HCT116 (cell line): ENCODE results near the gene FBN1. TPM values are rescaled to one million over a fixed set of nuclear protein-coding genes. Genes with fewer than 3 reads are reported as not detected.

Experiments
- ATAC-seq: fragments of 200-7000 bp; cut with Tn5 transposase; 2 replicates; pipeline ENCODE4 v1.9.1; 2020; ENCODE audit warnings: mild to moderate bottlenecking, moderate library complexity
- BruUV-seq: library from RNA; stranded (reverse); fragments of 400-500 nt; replicated peaks from 2 replicates; lab custom pipeline; 2021; lab: Mats Ljungman, UMichigan
- CTCF ChIA-PET: fragments of 300-600 bp; sonication (Branson Sonifier 250); formaldehyde crosslinking; loops from one replicate; lab custom pipeline; 2021; ENCODE audit warnings: antibody characterized with exemption; lab: Charles Lee
- POLR2A ChIA-PET: fragments of 300-600, 350-600 bp; sonication (Branson Sonifier 250); formaldehyde crosslinking; loops from one replicate; lab custom pipeline; 2021; ENCODE audit warnings: antibody characterized with exemption; lab: Charles Lee
- RAD21 ChIA-PET, 2 experiments: fragments of 300-600 bp; sonication (Branson Sonifier 250); formaldehyde crosslinking; loops; one replicate each; lab custom pipeline; 2023; ENCODE audit warnings: low total read pairs in 2 of 2; ENCODE audit not compliant: uncharacterized antibody in 2 of 2, unreplicated experiment in 2 of 2, low non-redundant PET in 1 of 2; lab: Charles Lee
- DNase-seq: peaks from one replicate; pipeline ENCODE4 v3.0.0-alpha.2; 2010; ENCODE audit warnings: low read depth, low spot score
- H2AFZ ChIP-seq: fragments of 200-600 bp; shearing (Covaris generic), sonication (generic); 2 replicates; pipeline ENCODE4 v1.6.1; 2017; ENCODE audit warnings: low read depth, mixed run types, mixed read lengths, antibody characterized with exemption, low read length; ENCODE audit not compliant: poor library complexity, severe bottlenecking
- H3K27ac ChIP-seq: 2 replicates; pipeline ENCODE4 v1.5.1; 2012; ENCODE audit warnings: low read depth, low read length
- H3K27me3 ChIP-seq: fragments of 200-600 bp; sonication (generic); 2 replicates; pipeline ENCODE4 v1.6.1; 2016; ENCODE audit warnings: mixed run types, low read length, mixed read lengths; ENCODE audit not compliant: insufficient read depth
- H3K36me3 ChIP-seq, 2 experiments: fragments of 200-500 bp in 1 of 2; fragments of 200-600 bp in 1 of 2; sonication (Bioruptor generic) in 1 of 2; sonication (generic) in 1 of 2; 2 replicates each; pipeline versions ENCODE4 v1.5.1 to v1.6.1; 2014 to 2016; ENCODE audit warnings: low read length in 2 of 2, inconsistent platforms in 1 of 2, mixed read lengths in 1 of 2, mixed run types in 1 of 2; ENCODE audit not compliant: insufficient read depth in 2 of 2, control insufficient read depth in 1 of 2
- H3K4me1 ChIP-seq, 2 experiments: fragments of 200-600 bp in 1 of 2; sonication (generic) in 1 of 2; 2 replicates each; pipeline versions ENCODE4 v1.5.1 to v1.6.1; 2012 to 2017; ENCODE audit warnings: low read length in 2 of 2, inconsistent platforms in 1 of 2, mild to moderate bottlenecking in 1 of 2, mixed read lengths in 1 of 2, mixed run types in 1 of 2, moderate library complexity in 1 of 2; ENCODE audit not compliant: insufficient read depth in 2 of 2, control insufficient read depth in 1 of 2
- H3K4me2 ChIP-seq: fragments of 200-600 bp; sonication (generic); 2 replicates; pipeline ENCODE4 v1.6.1; 2017; ENCODE audit warnings: mixed run types, low read length, mixed read lengths
- H3K4me3 ChIP-seq, 2 experiments: fragments of 200-600 bp in 1 of 2; sonication (generic) in 1 of 2; replicated peaks in 1 of 2; 2 replicates each; pipeline ENCODE4 v1.5.1; 2011 to 2016; ENCODE audit warnings: low read length in 2 of 2, control low read depth in 1 of 2, low read depth in 1 of 2, mild to moderate bottlenecking in 1 of 2, mixed read lengths in 1 of 2, mixed run types in 1 of 2
- H3K79me2 ChIP-seq: fragments of 200-600 bp; sonication (generic); 2 replicates; pipeline ENCODE4 v1.6.1; 2017; ENCODE audit warnings: mild to moderate bottlenecking, mixed run types, low read length, moderate library complexity, mixed read lengths; ENCODE audit not compliant: insufficient read depth
- H3K9ac ChIP-seq: fragments of 200-600 bp; sonication (generic); 2 replicates; pipeline ENCODE4 v1.6.1; 2016; ENCODE audit warnings: low read length, mixed read lengths
- H3K9me2 ChIP-seq: fragments of 200-600 bp; sonication (generic), shearing (Covaris generic); 2 replicates; pipeline ENCODE4 v1.6.1; 2017; ENCODE audit warnings: mixed run types, mild to moderate bottlenecking, moderate library complexity; ENCODE audit not compliant: insufficient read depth
- H3K9me3 ChIP-seq, 2 experiments: fragments of 200-500 bp in 1 of 2; fragments of 200-600 bp in 1 of 2; sonication (Bioruptor generic) in 1 of 2; sonication (generic) in 1 of 2; 2 replicates each; pipeline ENCODE4 v1.6.1; 2014 to 2017; ENCODE audit warnings: low read length in 2 of 2, mixed read lengths in 2 of 2, inconsistent platforms in 1 of 2, low read depth in 1 of 2, mild to moderate bottlenecking in 1 of 2, mixed run types in 1 of 2, moderate library complexity in 1 of 2; ENCODE audit not compliant: control insufficient read depth in 1 of 2, insufficient read depth in 1 of 2
- H4K20me1 ChIP-seq: fragments of 200-600 bp; sonication (generic), shearing (Covaris generic); 2 replicates; pipeline ENCODE4 v1.6.1; 2017; ENCODE audit warnings: mixed run types, mild to moderate bottlenecking, moderate library complexity; ENCODE audit not compliant: insufficient read depth
- EGR1 ChIP-seq: IDR thresholded peaks from 2 replicates; pipeline ENCODE4 v1.6.1; 2012; ENCODE audit warnings: low read depth
- POLR2A ChIP-seq: IDR thresholded peaks from 2 replicates; pipeline ENCODE4 v1.7.0; 2011; ENCODE audit warnings: borderline replicate concordance; ENCODE audit not compliant: insufficient read depth, insufficient read length; ENCODE audit errors: extremely low read depth
- POLR2AphosphoS5 ChIP-seq: IDR thresholded peaks from 2 replicates; pipeline ENCODE4 v1.6.1; 2011; ENCODE audit warnings: mild to moderate bottlenecking, low read depth, low read length, moderate library complexity
- RAD21 ChIP-seq: IDR thresholded peaks from 2 replicates; pipeline ENCODE4 v1.6.1; 2012; ENCODE audit warnings: low read depth, mild to moderate bottlenecking
- SRF ChIP-seq: IDR thresholded peaks from 2 replicates; pipeline ENCODE4 v1.6.1; 2012; ENCODE audit warnings: low read depth
- TCF7L2 ChIP-seq: IDR thresholded peaks from 2 replicates; pipeline ENCODE4 v1.7.0; 2011; ENCODE audit warnings: borderline replicate concordance, inconsistent platforms; ENCODE audit not compliant: insufficient read depth, insufficient read length; ENCODE audit errors: extremely low read depth
- YY1 ChIP-seq: IDR thresholded peaks from 2 replicates; pipeline ENCODE4 v1.6.1; 2011; ENCODE audit warnings: low read length, low read depth, moderate library complexity, mild to moderate bottlenecking; ENCODE audit not compliant: insufficient replicate concordance; ENCODE audit errors: extremely low read depth
- ZFX ChIP-seq: fragments of 450-650 bp; IDR thresholded peaks from 2 replicates; pipeline ENCODE4 v1.6.1; 2017
- ZNF274 ChIP-seq: fragments of 200-500 bp; sonication (Bioruptor generic); IDR thresholded peaks from 2 replicates; pipeline ENCODE4 v1.6.1; 2014; ENCODE audit warnings: mild to moderate bottlenecking, low read depth, low read length, inconsistent platforms
- intact Hi-C: fragments of 100-400 bp; cut with micrococcal nuclease; formaldehyde crosslinking; loops from 2 replicates; pipeline ENCODE4 v1.10.0; 2022
- total RNA-seq: library from RNA; stranded (reverse); gene quantifications from one replicate; pipeline ENCODE4 v1.2.1, GENCODE V29; 2021; ENCODE audit not compliant: unreplicated experiment
- TF ChIP-seq, protein P1 (sequence below), 3 experiments: fragments of 200-600 bp in 1 of 3; sonication (generic) in 1 of 3; IDR thresholded peaks in 2 of 3; conservative IDR thresholded peaks in 1 of 3; 2 replicates each; pipeline ENCODE4 v1.5.1; 2012 to 2017; ENCODE audit warnings: low read depth in 2 of 3, low read length in 2 of 3, antibody characterized with exemption in 1 of 3, borderline replicate concordance in 1 of 3, control low read depth in 1 of 3, mild to moderate bottlenecking in 1 of 3, mixed read lengths in 1 of 3, mixed run types in 1 of 3, moderate library complexity in 1 of 3; ENCODE audit not compliant: insufficient read depth in 1 of 3
- TF ChIP-seq, protein P2 (sequence below): IDR thresholded peaks from 2 replicates; pipeline ENCODE4 v1.6.1; 2011; ENCODE audit warnings: mild to moderate bottlenecking, low read length, moderate library complexity; ENCODE audit not compliant: insufficient replicate concordance; ENCODE audit errors: extremely low read depth
- TF ChIP-seq, protein P3 (sequence below): IDR thresholded peaks from 2 replicates; pipeline ENCODE4 v1.6.1; 2012
- TF ChIP-seq, protein P4 (sequence below): IDR thresholded peaks from 2 replicates; pipeline ENCODE4 v1.6.1; 2012

The FBN1 gene
- total RNA-seq, 1 experiment from 2014 or later, result 1.7 TPM

DNA sequence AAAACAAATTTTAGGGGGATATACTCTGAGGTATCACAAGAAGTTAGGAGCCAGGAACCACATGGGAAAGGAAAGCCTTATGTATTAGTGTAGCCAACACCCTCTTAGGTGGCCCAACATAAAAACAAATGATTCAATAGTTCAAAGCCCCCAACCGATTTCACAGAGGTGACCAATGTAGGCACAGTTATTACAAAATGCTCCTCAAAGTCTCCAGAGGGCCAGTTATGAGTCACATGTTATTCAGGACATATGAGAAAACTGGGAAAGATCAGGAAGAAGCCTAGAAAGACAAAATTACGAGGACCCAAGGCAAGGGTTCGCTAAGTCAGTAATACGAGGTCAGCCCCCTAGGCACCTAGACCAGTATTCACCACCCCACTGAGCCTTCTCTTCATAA lies 29.9 kb upstream of the FBN1 start:
- H3K36me3 ChIP-seq, result no peaks in the 10 kb centered on the region
- RAD21 ChIA-PET, result no interaction called here
- H3K4me3 ChIP-seq, result no peak overlapping the region
- H3K79me2 ChIP-seq, result no peaks in the 10 kb centered on the region
- no peak overlapping the region for H3K4me2 ChIP-seq
- POLR2A ChIA-PET, result no interaction called here
- no peaks in the 10 kb centered on the region for H3K27me3 ChIP-seq
- H3K9me2 ChIP-seq, result no peaks in the 10 kb centered on the region
- H3K4me1 ChIP-seq, result no peaks in the 10 kb centered on the region
- ATAC-seq (no peak), DNase-seq (no peak)
- no peak overlapping the region for H2AFZ ChIP-seq
- no TSS peak for BruUV-seq
- H3K9me3 ChIP-seq, result no peaks in the 10 kb centered on the region
- intact Hi-C loops, result no loop called here
- no peak overlapping the region for H3K27ac ChIP-seq
- CTCF ChIA-PET, result no interaction called here
- H3K9ac ChIP-seq, result no peak overlapping the region
- H4K20me1 ChIP-seq, result no peaks in the 10 kb centered on the region
- no peak for TF ChIP-seq POLR2AphosphoS5
- TF ChIP-seq RAD21, result no peak
- TF ChIP-seq, protein P1, sequence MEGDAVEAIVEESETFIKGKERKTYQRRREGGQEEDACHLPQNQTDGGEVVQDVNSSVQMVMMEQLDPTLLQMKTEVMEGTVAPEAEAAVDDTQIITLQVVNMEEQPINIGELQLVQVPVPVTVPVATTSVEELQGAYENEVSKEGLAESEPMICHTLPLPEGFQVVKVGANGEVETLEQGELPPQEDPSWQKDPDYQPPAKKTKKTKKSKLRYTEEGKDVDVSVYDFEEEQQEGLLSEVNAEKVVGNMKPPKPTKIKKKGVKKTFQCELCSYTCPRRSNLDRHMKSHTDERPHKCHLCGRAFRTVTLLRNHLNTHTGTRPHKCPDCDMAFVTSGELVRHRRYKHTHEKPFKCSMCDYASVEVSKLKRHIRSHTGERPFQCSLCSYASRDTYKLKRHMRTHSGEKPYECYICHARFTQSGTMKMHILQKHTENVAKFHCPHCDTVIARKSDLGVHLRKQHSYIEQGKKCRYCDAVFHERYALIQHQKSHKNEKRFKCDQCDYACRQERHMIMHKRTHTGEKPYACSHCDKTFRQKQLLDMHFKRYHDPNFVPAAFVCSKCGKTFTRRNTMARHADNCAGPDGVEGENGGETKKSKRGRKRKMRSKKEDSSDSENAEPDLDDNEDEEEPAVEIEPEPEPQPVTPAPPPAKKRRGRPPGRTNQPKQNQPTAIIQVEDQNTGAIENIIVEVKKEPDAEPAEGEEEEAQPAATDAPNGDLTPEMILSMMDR (IDR thresholded peaks at IDR 0.05 in 2 of 3, conservative IDR thresholded peaks at IDR 0.05 in 1 of 3; ENCODE audit: borderline replicate concordance in 1 of 3, insufficient read depth in 1 of 3, low read depth in 2 of 3, low read length in 2 of 3), result no peak
- TF ChIP-seq YY1, result no peak
- TF ChIP-seq SRF, result no peak
- TF ChIP-seq EGR1, result no peak
- TF ChIP-seq POLR2A, result no peak
- TF ChIP-seq, protein P2, sequence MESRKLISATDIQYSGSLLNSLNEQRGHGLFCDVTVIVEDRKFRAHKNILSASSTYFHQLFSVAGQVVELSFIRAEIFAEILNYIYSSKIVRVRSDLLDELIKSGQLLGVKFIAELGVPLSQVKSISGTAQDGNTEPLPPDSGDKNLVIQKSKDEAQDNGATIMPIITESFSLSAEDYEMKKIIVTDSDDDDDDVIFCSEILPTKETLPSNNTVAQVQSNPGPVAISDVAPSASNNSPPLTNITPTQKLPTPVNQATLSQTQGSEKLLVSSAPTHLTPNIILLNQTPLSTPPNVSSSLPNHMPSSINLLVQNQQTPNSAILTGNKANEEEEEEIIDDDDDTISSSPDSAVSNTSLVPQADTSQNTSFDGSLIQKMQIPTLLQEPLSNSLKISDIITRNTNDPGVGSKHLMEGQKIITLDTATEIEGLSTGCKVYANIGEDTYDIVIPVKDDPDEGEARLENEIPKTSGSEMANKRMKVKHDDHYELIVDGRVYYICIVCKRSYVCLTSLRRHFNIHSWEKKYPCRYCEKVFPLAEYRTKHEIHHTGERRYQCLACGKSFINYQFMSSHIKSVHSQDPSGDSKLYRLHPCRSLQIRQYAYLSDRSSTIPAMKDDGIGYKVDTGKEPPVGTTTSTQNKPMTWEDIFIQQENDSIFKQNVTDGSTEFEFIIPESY, result no peak
- no peak for TF ChIP-seq ZFX
- TF ChIP-seq, protein P3, sequence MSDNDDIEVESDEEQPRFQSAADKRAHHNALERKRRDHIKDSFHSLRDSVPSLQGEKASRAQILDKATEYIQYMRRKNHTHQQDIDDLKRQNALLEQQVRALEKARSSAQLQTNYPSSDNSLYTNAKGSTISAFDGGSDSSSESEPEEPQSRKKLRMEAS, result no peak
- no peak for TF ChIP-seq TCF7L2
- TF ChIP-seq, protein P4, sequence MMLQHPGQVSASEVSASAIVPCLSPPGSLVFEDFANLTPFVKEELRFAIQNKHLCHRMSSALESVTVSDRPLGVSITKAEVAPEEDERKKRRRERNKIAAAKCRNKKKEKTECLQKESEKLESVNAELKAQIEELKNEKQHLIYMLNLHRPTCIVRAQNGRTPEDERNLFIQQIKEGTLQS, result no peak
- TF ChIP-seq ZNF274, result no peak
